Subcutaneous adipose tissue (tissue), 4 donors: Measurements from ENCODE around the gene OIP5. TPM values are rescaled to one million over a fixed set of nuclear protein-coding genes. Genes with fewer than 3 reads are reported as not detected.

ENCODE experiments used
- total RNA-seq, 4 donors: library from RNA; depleted of rRNA; stranded (reverse); fragments of >200 nt; gene quantifications; one replicate each; pipeline ENCODE4 v1.1.0, GENCODE V29; 2016
- TF ChIP-seq, protein P1 (sequence below): fragments of 450-650 bp; IDR thresholded peaks from one replicate; pipeline ENCODE4 v1.5.1; 2016; ENCODE audit warnings: low read depth, mild to moderate bottlenecking, control low read depth, antibody characterized with exemption, moderate library complexity

OIP5 gene
- 1 to 10 TPM in 1 of 4 donors, not detected in 3; 1.2 TPM for total RNA-seq

DNA sequence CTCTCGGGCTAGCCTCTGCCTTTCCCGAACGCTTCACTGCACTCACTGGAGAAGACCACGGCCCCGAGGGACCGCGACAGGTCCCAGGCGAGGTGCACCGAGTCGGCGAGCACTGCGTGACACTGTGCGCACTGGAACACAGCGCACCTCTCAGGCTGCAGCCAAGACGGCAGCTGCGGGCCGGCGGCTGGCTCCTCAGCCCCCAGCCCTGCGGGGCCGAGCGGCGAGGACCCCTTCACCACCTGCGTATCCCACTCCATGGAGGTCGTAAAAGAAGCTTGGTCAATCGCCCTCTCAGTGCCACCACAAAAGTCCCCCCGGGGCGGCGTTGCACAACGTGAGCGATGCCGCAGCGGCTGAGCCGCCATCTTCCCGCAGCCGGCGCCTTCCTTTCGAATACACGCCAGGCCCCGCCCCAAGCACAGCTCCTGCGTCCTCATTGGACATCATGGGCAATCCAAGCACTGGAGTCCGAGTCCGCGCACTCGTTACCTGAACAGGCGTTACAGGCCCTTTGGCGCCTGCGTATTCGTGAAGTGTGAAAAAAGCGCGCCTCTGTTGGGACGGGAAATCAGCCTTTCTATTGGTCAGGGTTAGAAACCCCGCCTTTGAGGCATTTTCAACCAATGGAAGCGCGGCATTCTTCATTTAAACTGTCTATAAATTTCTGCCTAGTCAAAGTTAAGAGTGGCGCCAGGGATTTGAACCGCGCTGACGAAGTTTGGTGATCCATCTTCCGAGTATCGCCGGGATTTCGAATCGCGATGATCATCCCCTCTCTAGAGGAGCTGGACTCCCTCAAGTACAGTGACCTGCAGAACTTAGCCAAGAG is at the start of gene OIP5, which contains the start of gene NUSAP1:
TSS of gene OIP5 (minus strand) at position 398 of the 832 bp plus-strand sequence. CDS start at position 368, 30 bp downstream.
TSS of gene NUSAP1 (plus strand) at position 688 of the 832 bp plus-strand sequence. CDS start at position 765, 77 bp downstream.
- TF ChIP-seq, protein P1, sequence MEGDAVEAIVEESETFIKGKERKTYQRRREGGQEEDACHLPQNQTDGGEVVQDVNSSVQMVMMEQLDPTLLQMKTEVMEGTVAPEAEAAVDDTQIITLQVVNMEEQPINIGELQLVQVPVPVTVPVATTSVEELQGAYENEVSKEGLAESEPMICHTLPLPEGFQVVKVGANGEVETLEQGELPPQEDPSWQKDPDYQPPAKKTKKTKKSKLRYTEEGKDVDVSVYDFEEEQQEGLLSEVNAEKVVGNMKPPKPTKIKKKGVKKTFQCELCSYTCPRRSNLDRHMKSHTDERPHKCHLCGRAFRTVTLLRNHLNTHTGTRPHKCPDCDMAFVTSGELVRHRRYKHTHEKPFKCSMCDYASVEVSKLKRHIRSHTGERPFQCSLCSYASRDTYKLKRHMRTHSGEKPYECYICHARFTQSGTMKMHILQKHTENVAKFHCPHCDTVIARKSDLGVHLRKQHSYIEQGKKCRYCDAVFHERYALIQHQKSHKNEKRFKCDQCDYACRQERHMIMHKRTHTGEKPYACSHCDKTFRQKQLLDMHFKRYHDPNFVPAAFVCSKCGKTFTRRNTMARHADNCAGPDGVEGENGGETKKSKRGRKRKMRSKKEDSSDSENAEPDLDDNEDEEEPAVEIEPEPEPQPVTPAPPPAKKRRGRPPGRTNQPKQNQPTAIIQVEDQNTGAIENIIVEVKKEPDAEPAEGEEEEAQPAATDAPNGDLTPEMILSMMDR = no peak

DNA sequence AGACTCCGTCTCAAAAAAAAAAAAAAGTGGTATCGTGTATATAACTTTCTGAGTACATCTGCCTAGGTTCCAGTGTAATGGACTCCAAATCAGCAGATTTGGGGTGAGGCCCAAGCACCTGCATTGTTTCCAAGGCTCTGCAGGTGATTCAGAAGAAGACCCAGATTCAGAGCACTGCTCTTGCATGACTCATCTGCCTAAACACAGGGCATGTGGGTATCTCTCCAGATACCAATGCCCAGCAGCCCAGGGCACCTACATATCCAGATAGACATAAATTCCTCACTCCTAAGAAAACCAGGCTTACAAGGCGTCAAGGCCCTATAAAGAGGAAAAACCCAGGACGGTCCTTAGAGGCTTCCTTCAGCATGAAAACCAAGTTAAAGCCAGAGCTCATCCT is 45.6 kb upstream of the OIP5 start:
- TF ChIP-seq, protein P1 = no peak

DNA sequence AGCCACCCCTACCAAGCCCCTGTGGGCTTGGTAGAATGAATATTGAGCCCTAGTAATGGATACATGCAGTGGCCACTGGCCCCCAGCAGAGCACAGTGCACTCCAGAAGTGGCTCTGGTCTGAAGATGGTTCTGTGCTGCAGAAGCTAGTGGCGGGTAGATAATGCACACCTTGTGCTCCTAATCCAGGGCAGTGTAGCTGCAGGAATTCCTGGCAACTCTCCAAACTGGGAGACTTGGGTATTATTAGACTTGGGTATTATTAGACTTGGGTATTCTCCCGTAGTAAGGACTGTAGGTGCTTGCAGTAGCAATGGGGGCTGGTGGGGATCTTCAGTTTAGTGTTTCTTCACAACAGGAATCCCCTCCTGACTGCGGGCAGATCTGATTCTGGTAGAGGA is 35.0 kb upstream of the OIP5 start:
- TF ChIP-seq, protein P1 = no peak

GRCh38 chr15:41354371-41354770 is 22.0 kb upstream of the OIP5 start:
- TF ChIP-seq, protein P1 = no peak

DNA sequence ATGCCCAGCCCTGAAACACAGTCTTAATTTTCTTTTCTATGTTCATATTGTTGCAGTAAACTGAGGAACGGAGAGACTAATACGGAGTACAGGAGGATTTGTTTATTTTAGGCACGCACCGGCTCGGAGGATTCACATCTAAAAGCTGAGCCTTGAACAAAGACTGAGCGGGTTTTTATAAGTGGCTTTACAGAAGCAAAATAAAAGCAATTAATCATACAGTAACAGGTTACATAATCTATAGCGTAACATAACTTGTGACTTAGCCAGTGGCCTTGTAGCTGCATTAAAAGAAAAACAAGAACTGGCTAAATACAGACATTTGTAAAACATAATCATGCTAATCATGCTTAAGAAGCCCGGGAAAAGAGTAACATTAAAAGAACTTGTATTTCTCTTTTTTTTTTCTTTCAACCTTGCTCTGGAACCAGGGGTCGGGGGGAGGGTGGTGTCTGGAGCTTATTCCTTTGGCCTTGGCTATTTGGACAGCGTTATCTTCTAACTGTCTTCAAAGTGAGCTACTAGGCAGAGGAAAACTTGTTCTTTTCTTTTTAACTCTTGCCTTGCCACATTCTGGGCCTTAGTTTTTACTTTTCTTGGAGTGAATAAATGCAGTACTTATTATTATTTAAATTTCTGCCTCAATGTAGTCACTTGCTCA is 17.8 kb upstream of the OIP5 start:
- TF ChIP-seq, protein P1 = no peak

GRCh38 chr15:41347236-41347635 is 14.8 kb upstream of the OIP5 start:
- TF ChIP-seq, protein P1 = no peak

- TF ChIP-seq, protein P1 = no peak
Observed at GRCh38 chr15:41341519-41341918, 9.1 kb upstream of the OIP5 start.
